SK-N-SH (cell line): ENCODE results near the gene EVI2B.

Experiments
- CTCF ChIP-seq: fragments of 200-600 bp; sonication (generic); IDR thresholded peaks from 2 replicates; pipeline ENCODE4 v1.6.1; 2017; ENCODE audit warnings: antibody characterized with exemption, mild to moderate bottlenecking, moderate library complexity
- EP300 ChIP-seq, 2 experiments: IDR thresholded peaks; 2 replicates each; pipeline versions ENCODE4 v1.4.0 to v1.6.1; 2012; ENCODE audit warnings: borderline replicate concordance in 1 of 2, low read depth in 1 of 2, low read length in 1 of 2
- EZH2phosphoT487 ChIP-seq: fragments of 200-600 bp; sonication (generic); IDR thresholded peaks from 2 replicates; pipeline ENCODE4 v1.6.1; 2017; ENCODE audit warnings: low read depth, mixed run types, mild to moderate bottlenecking, antibody characterized with exemption, moderate library complexity, borderline replicate concordance
- FOXM1 ChIP-seq: IDR thresholded peaks from 2 replicates; pipeline ENCODE4 v1.4.0; 2012; ENCODE audit warnings: low read depth, mild to moderate bottlenecking
- GABPA ChIP-seq: IDR thresholded peaks from 2 replicates; pipeline ENCODE4 v1.4.0; 2012; ENCODE audit warnings: low read depth, mild to moderate bottlenecking
- MAX ChIP-seq: IDR thresholded peaks from 2 replicates; pipeline ENCODE4 v1.4.0; 2012; ENCODE audit warnings: low read depth
- MXI1 ChIP-seq: IDR thresholded peaks from 2 replicates; pipeline ENCODE4 v1.6.1; 2012; ENCODE audit warnings: mild to moderate bottlenecking, low read depth, low read length, improper control_type of control experiment

GRCh38 chr17:31256936-31257335 is 56.9 kb downstream of the EVI2B start:
- TF ChIP-seq MXI1 (no peak), FOXM1 (no peak), CTCF (no peak), GABPA (no peak), EZH2phosphoT487 (no peak), EP300 (IDR thresholded peaks at IDR 0.05; ENCODE audit: borderline replicate concordance in 1 of 2, low read depth in 1 of 2, low read length in 1 of 2) (no peak), MAX (no peak)
